ENCODE results near the gene UBXN4. TPM values are rescaled to one million over a fixed set of nuclear protein-coding genes. Genes with fewer than 3 reads are reported as not detected.
A peak's percentile ranks its signal among the peaks of the same experiment; 100 is the strongest.

The UBXN4 gene
- total and polyA plus RNA-seq, 4 donors: 79.0 to 112 (median 102) TPM

- Histone ChIP-seq H3K4me3 (ENCODE audit: low read depth, low read length) (no peak overlapping the region), H3K36me3 (ENCODE audit: control insufficient read depth, insufficient read depth, low read length) (peaks cover 7% of the 10 kb centered on the region), H3K9me3 (ENCODE audit: control insufficient read depth, insufficient read depth, low read length) (no peaks in the 10 kb centered on the region), H3K4me1 (ENCODE audit: control insufficient read depth, insufficient read depth, low read length) (no peaks in the 10 kb centered on the region), H3K27ac (ENCODE audit: low read depth, low read length) (no peak overlapping the region), H3K27me3 (ENCODE audit: control insufficient read depth, insufficient read depth, low read length) (no peaks in the 10 kb centered on the region)
- no peak for DNase-seq (ENCODE audit: low read depth in 4 of 6, low spot score in 6 of 6)
- WGBS (ENCODE audit: insufficient coverage): 70% methylated on average over 2 of the region's 2 CpGs
Observed at GRCh38 chr2:135728064-135728743, 13.5 kb upstream of the UBXN4 start.

GRCh38 chr2:135732561-135732960, 9.1 kb upstream of the UBXN4 start:
- Histone ChIP-seq H3K27me3 (ENCODE audit: control insufficient read depth, insufficient read depth, low read length) (no peaks in the 10 kb centered on the region), H3K9me3 (ENCODE audit: control insufficient read depth, insufficient read depth, low read length) (no peaks in the 10 kb centered on the region), H3K4me3 (ENCODE audit: low read depth, low read length) (no peak overlapping the region), H3K4me1 (ENCODE audit: control insufficient read depth, insufficient read depth, low read length) (no peaks in the 10 kb centered on the region), H3K36me3 (ENCODE audit: control insufficient read depth, insufficient read depth, low read length) (no peaks in the 10 kb centered on the region), H3K27ac (ENCODE audit: low read depth, low read length) (no peak overlapping the region)
- DNase-seq (ENCODE audit: low read depth in 4 of 6, low spot score in 6 of 6): no peak
- 89% methylated on average over 2 of the region's 5 CpGs for WGBS (ENCODE audit: insufficient coverage)

GRCh38 chr2:135733045-135733444, 8.6 kb upstream of the UBXN4 start:
- WGBS (ENCODE audit: insufficient coverage): no CpG with 5 or more reads among the region's 2 CpGs
- H3K4me3 ChIP-seq (ENCODE audit: low read depth, low read length): no peak overlapping the region
- DNase-seq (ENCODE audit: low read depth in 4 of 6, low spot score in 6 of 6): no peak

GRCh38 chr2:135736546-135736945, 5.1 kb upstream of the UBXN4 start:
- Histone ChIP-seq H3K4me1 (ENCODE audit: control insufficient read depth, insufficient read depth, low read length) (no peaks in the 10 kb centered on the region), H3K9me3 (ENCODE audit: control insufficient read depth, insufficient read depth, low read length) (no peaks in the 10 kb centered on the region), H3K36me3 (ENCODE audit: control insufficient read depth, insufficient read depth, low read length) (no peaks in the 10 kb centered on the region), H3K27ac (ENCODE audit: low read depth, low read length) (no peak overlapping the region), H3K4me3 (ENCODE audit: low read depth, low read length) (no peak overlapping the region), H3K27me3 (ENCODE audit: control insufficient read depth, insufficient read depth, low read length) (no peaks in the 10 kb centered on the region)
- WGBS (ENCODE audit: insufficient coverage): 99% methylated on average over 4 of the region's 5 CpGs
- DNase-seq (ENCODE audit: low read depth in 4 of 6, low spot score in 6 of 6): no peak

More at GRCh38 chr2:135733045-135733444, 8.6 kb upstream of the UBXN4 start:
- H3K27me3 ChIP-seq (ENCODE audit: control insufficient read depth, insufficient read depth, low read length): no peaks in the 10 kb centered on the region
- no peak overlapping the region for H3K27ac ChIP-seq (ENCODE audit: low read depth, low read length)
- no peaks in the 10 kb centered on the region for H3K9me3 ChIP-seq (ENCODE audit: control insufficient read depth, insufficient read depth, low read length)
- no peaks in the 10 kb centered on the region for H3K36me3 ChIP-seq (ENCODE audit: control insufficient read depth, insufficient read depth, low read length)
- H3K4me1 ChIP-seq (ENCODE audit: control insufficient read depth, insufficient read depth, low read length): no peaks in the 10 kb centered on the region

GRCh38 chr2:135740206-135740605, 1.4 kb upstream of the UBXN4 start:
- Histone ChIP-seq H3K27ac (ENCODE audit: low read depth, low read length) (no peak overlapping the region), H3K4me1 (ENCODE audit: control insufficient read depth, insufficient read depth, low read length) (no peaks in the 10 kb centered on the region), H3K27me3 (ENCODE audit: control insufficient read depth, insufficient read depth, low read length) (no peaks in the 10 kb centered on the region), H3K9me3 (ENCODE audit: control insufficient read depth, insufficient read depth, low read length) (no peaks in the 10 kb centered on the region), H3K36me3 (ENCODE audit: control insufficient read depth, insufficient read depth, low read length) (no peaks in the 10 kb centered on the region), H3K4me3 (ENCODE audit: low read depth, low read length) (no peak overlapping the region)
- WGBS (ENCODE audit: insufficient coverage): 90% methylated on average over 3 of the region's 3 CpGs
- DNase-seq (ENCODE audit: low read depth in 4 of 6, low spot score in 6 of 6): no peak

- DNase-seq (ENCODE audit: low read depth in 4 of 6, low spot score in 6 of 6): no peak
- Histone ChIP-seq H3K27me3 (ENCODE audit: control insufficient read depth, insufficient read depth, low read length) (no peaks in the 10 kb centered on the region), H3K4me3 (ENCODE audit: low read depth, low read length) (peak overlapping the region; percentile 95), H3K27ac (ENCODE audit: low read depth, low read length) (peak overlapping the region; percentile 99), H3K4me1 (ENCODE audit: control insufficient read depth, insufficient read depth, low read length) (no peaks in the 10 kb centered on the region), H3K9me3 (ENCODE audit: control insufficient read depth, insufficient read depth, low read length) (no peaks in the 10 kb centered on the region), H3K36me3 (ENCODE audit: control insufficient read depth, insufficient read depth, low read length) (peaks cover 3% of the 10 kb centered on the region)
- WGBS (ENCODE audit: insufficient coverage): 93% methylated on average over 5 of the region's 11 CpGs
Observed at GRCh38 chr2:135741043-135741394, 636 bp upstream of the UBXN4 start.

GRCh38 chr2:135742325-135742757, 686 bp downstream of the UBXN4 start:
- Histone ChIP-seq H3K4me3 (ENCODE audit: low read depth, low read length) (peak overlapping the region; percentile 95), H3K27ac (ENCODE audit: low read depth, low read length) (peak overlapping the region; percentile 99), H3K9me3 (ENCODE audit: control insufficient read depth, insufficient read depth, low read length) (no peaks in the 10 kb centered on the region), H3K4me1 (ENCODE audit: control insufficient read depth, insufficient read depth, low read length) (no peaks in the 10 kb centered on the region), H3K36me3 (ENCODE audit: control insufficient read depth, insufficient read depth, low read length) (peaks cover 5% of the 10 kb centered on the region), H3K27me3 (ENCODE audit: control insufficient read depth, insufficient read depth, low read length) (no peaks in the 10 kb centered on the region)
- DNase-seq (ENCODE audit: low read depth in 4 of 6, low spot score in 6 of 6): peak; percentile 35 to 87 (median 57)
- WGBS (ENCODE audit: insufficient coverage): under 1% methylated on average over 25 of the region's 34 CpGs

- Histone ChIP-seq H3K27me3 (ENCODE audit: control insufficient read depth, insufficient read depth, low read length) (no peaks in the 10 kb centered on the region), H3K4me3 (ENCODE audit: low read depth, low read length) (no peak overlapping the region), H3K27ac (ENCODE audit: low read depth, low read length) (no peak overlapping the region), H3K9me3 (ENCODE audit: control insufficient read depth, insufficient read depth, low read length) (no peaks in the 10 kb centered on the region), H3K4me1 (ENCODE audit: control insufficient read depth, insufficient read depth, low read length) (no peaks in the 10 kb centered on the region), H3K36me3 (ENCODE audit: control insufficient read depth, insufficient read depth, low read length) (peaks cover 16% of the 10 kb centered on the region)
- no CpG with 5 or more reads among the region's 1 CpG for WGBS (ENCODE audit: insufficient coverage)
- peak in 1 of 6 donors; percentile 9 for DNase-seq (ENCODE audit: low read depth in 4 of 6, low spot score in 6 of 6)
Observed at GRCh38 chr2:135743860-135744259, 2.2 kb downstream of the UBXN4 start.

- no peaks in the 10 kb centered on the region for H3K4me1 ChIP-seq (ENCODE audit: control insufficient read depth, insufficient read depth, low read length)
- 91% methylated on average over 3 of the region's 5 CpGs for WGBS (ENCODE audit: insufficient coverage)
- H3K9me3 ChIP-seq (ENCODE audit: control insufficient read depth, insufficient read depth, low read length): no peaks in the 10 kb centered on the region
- DNase-seq (ENCODE audit: low read depth in 4 of 6, low spot score in 6 of 6): no peak
- H3K4me3 ChIP-seq (ENCODE audit: low read depth, low read length): no peak overlapping the region
- H3K27me3 ChIP-seq (ENCODE audit: control insufficient read depth, insufficient read depth, low read length): no peaks in the 10 kb centered on the region
- H3K36me3 ChIP-seq (ENCODE audit: control insufficient read depth, insufficient read depth, low read length): peaks cover 18% of the 10 kb centered on the region
- H3K27ac ChIP-seq (ENCODE audit: low read depth, low read length): no peak overlapping the region
Observed at GRCh38 chr2:135744760-135745314, 3.2 kb downstream of the UBXN4 start.

- Histone ChIP-seq H3K4me1 (ENCODE audit: control insufficient read depth, insufficient read depth, low read length) (no peaks in the 10 kb centered on the region), H3K4me3 (ENCODE audit: low read depth, low read length) (no peak overlapping the region), H3K27me3 (ENCODE audit: control insufficient read depth, insufficient read depth, low read length) (no peaks in the 10 kb centered on the region), H3K36me3 (ENCODE audit: control insufficient read depth, insufficient read depth, low read length) (peaks cover 23% of the 10 kb centered on the region), H3K27ac (ENCODE audit: low read depth, low read length) (no peak overlapping the region), H3K9me3 (ENCODE audit: control insufficient read depth, insufficient read depth, low read length) (no peaks in the 10 kb centered on the region)
- DNase-seq (ENCODE audit: low read depth in 4 of 6, low spot score in 6 of 6): no peak
- WGBS (ENCODE audit: insufficient coverage): no CpG with 5 or more reads among the region's 4 CpGs
Observed at GRCh38 chr2:135745545-135745944, 3.9 kb downstream of the UBXN4 start.

Data from spinal cord (tissue), 10 donors.